H1 (cell line): Measurements from ENCODE around the gene C9orf43. TPM values are rescaled to one million over a fixed set of nuclear protein-coding genes. Genes with fewer than 3 reads are reported as not detected.

Source experiments
- RNF2 ChIP-seq: fragments of 200-900, 300-1000 bp; sonication (generic); IDR thresholded peaks from 2 replicates; pipeline ENCODE4 v1.7.1; 2016; ENCODE audit warnings: borderline replicate concordance, low read depth, mild to moderate bottlenecking, antibody characterized with exemption, low read length; ENCODE audit not compliant: poor library complexity, severe bottlenecking; ENCODE audit errors: missing control alignments
- polyA plus RNA-seq, 7 experiments: library from polyadenylated mRNA; depleted of rRNA in 3 of 7; stranded (reverse) in 5 of 7; unstranded in 2 of 7; fragments of >200 nt in 5 of 7; fragments of 200-250 nt in 2 of 7; gene quantifications; 1 replicate in 5 of 7; 2 replicates in 1 of 7; 4 replicates in 1 of 7; pipeline versions ENCODE4 v1.2.1 to v1.2.3, GENCODE V29; 2011 to 2013; ENCODE audit warnings: missing spikeins in 2 of 7, mixed read lengths in 2 of 7
- total RNA-seq: library from RNA; stranded (reverse); fragmentation: NEBNext Ultra II Directional; extraction: Animal tissue kit (Norgen Biotek cat#: 25700); gene quantifications from 2 replicates; pipeline ENCODE4 v1.2.1, GENCODE V29; 2021

The C9orf43 gene
- total and polyA plus RNA-seq, 2 of the 8 experiments (the other 6 are each of a cell fraction or from before 2014, with no cell fraction given), result 0.35 to 0.52 TPM

DNA sequence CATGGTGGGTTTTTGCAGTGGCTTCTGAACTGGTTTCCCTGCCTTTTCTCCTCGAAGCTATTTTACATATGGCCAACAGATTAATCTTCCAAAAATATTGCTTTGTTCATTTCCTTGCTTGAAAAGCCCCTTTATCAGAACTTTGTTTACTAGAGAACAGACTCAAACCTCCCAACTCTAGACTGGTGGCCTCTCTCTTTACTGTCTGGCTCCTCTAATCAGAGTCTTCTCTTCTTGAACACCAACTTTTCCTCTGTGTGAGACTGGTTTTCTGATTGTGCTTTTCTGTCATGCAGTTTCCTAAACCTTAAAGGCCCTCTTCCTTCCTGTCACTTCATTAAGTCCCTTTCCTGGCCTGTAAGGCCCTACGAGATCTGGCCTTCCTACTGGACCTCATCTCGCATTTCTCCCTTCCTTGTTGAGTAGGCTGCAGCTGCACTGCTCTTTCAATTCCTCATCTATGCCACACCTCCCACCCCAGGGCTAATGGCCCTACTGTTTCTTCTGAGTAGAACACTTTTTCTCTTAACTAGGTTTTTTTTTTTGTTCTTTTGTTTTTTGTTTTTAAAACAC, 5.7 kb downstream of the C9orf43 start (continued):
- TF ChIP-seq RNF2, result no peak
